Endothelial cell of umbilical vein (primary cell): ENCODE measurements around the gene NRXN3. TPM values are rescaled to one million over a fixed set of nuclear protein-coding genes. Genes with fewer than 3 reads are reported as not detected.

Experiments used
- BruUV-seq: library from RNA; stranded (reverse); fragments of 400-500 nt; replicated peaks from 2 replicates; lab custom pipeline; 2021; lab: Mats Ljungman, UMichigan
- CTCF ChIA-PET: fragments of 300-600, 350-600 bp; sonication (Branson Sonifier 250); formaldehyde crosslinking; loops from one replicate; lab custom pipeline; 2021; ENCODE audit warnings: antibody characterized with exemption, inconsistent platforms; lab: Charles Lee
- POLR2A ChIA-PET: fragments of 300-600, 350-600 bp; sonication (Branson Sonifier 250); formaldehyde crosslinking; loops from one replicate; lab custom pipeline; 2021; ENCODE audit warnings: antibody characterized with exemption, inconsistent platforms; lab: Charles Lee
- DNase-seq: peaks from one replicate; pipeline ENCODE4 v3.0.0-alpha.2; 2011; ENCODE audit warnings: low read depth, low spot score
- FAIRE-seq: peaks from 2 replicates; lab custom pipeline; 2011; peaks lifted over from hg19 to GRCh38; lab: Jason Lieb, UNC
- H2AFZ ChIP-seq: 2 replicates; pipeline ENCODE4 v1.6.0; 2012; ENCODE audit warnings: low read depth, low read length, control low read depth, inconsistent platforms
- H3K27ac ChIP-seq: 2 replicates; pipeline ENCODE4 v1.5.1; 2011; ENCODE audit warnings: low read depth, mild to moderate bottlenecking, control low read depth, low read length, moderate library complexity; ENCODE audit not compliant: insufficient read depth
- H3K27me3 ChIP-seq, 2 experiments: 2 replicates each; pipeline versions ENCODE4 v1.6.0 to v1.6.1; 2011; ENCODE audit warnings: low read length in 2 of 2, mixed read lengths in 1 of 2; ENCODE audit not compliant: control insufficient read depth in 2 of 2, insufficient read depth in 2 of 2
- H3K36me3 ChIP-seq, 2 experiments: 2 replicates in 1 of 2; 3 replicates in 1 of 2; pipeline ENCODE4 v1.5.1; 2011; ENCODE audit warnings: low read length in 2 of 2, mild to moderate bottlenecking in 1 of 2, moderate library complexity in 1 of 2; ENCODE audit not compliant: control insufficient read depth in 2 of 2, insufficient read depth in 2 of 2; ENCODE audit errors: extremely low read depth in 1 of 2
- H3K4me1 ChIP-seq: 3 replicates; pipeline ENCODE4 v1.5.1; 2011; ENCODE audit warnings: mild to moderate bottlenecking, low read length; ENCODE audit not compliant: control insufficient read depth, insufficient read depth; ENCODE audit errors: extremely low read depth
- H3K4me2 ChIP-seq: 2 replicates; pipeline ENCODE4 v1.6.1; 2011; ENCODE audit warnings: low read length, control low read depth, mixed read lengths; ENCODE audit not compliant: insufficient read depth
- H3K4me3 ChIP-seq, 3 experiments: fragments of 200-600 bp in 1 of 3; sonication (generic), shearing (Covaris generic) in 1 of 3; replicated peaks in 1 of 3; 2 replicates each; pipeline ENCODE4 v1.5.1; 2011 to 2016; ENCODE audit warnings: control low read depth in 3 of 3, low read length in 3 of 3, mild to moderate bottlenecking in 2 of 3, inconsistent platforms in 1 of 3, low read depth in 1 of 3, moderate library complexity in 1 of 3; ENCODE audit not compliant: insufficient read depth in 1 of 3
- H3K79me2 ChIP-seq: 2 replicates; pipeline ENCODE4 v1.6.0; 2012; ENCODE audit warnings: low read length, inconsistent platforms; ENCODE audit not compliant: control insufficient read depth, insufficient read depth
- H3K9ac ChIP-seq: replicated peaks from 2 replicates; pipeline ENCODE3; 2011; ENCODE audit warnings: low read length, control low read depth; ENCODE audit not compliant: insufficient read depth; ENCODE audit errors: extremely low read depth
- H3K9me1 ChIP-seq: replicated peaks from 3 replicates; pipeline ENCODE4 v1.6.0; 2011; ENCODE audit warnings: mild to moderate bottlenecking, low read length; ENCODE audit not compliant: control insufficient read depth, insufficient read depth; ENCODE audit errors: extremely low read depth
- H3K9me3 ChIP-seq: replicated peaks from 2 replicates; pipeline ENCODE4 v1.5.1; 2012; ENCODE audit warnings: low read length, inconsistent platforms; ENCODE audit not compliant: control insufficient read depth, insufficient read depth
- H4K20me1 ChIP-seq: replicated peaks from 2 replicates; pipeline ENCODE3; 2011; ENCODE audit warnings: mild to moderate bottlenecking, low read length; ENCODE audit not compliant: control insufficient read depth, insufficient read depth; ENCODE audit errors: extremely low read depth
- CTCF ChIP-seq, 2 donors: IDR thresholded peaks; 1 replicate in 1 of 2; 2 replicates in 1 of 2; pipeline ENCODE4 v1.5.1; 2011; ENCODE audit warnings: low read length in 2 of 2, mild to moderate bottlenecking in 2 of 2, moderate library complexity in 2 of 2, control low read depth in 1 of 2, inconsistent platforms in 1 of 2, low read depth in 1 of 2; ENCODE audit not compliant: insufficient read depth in 1 of 2; ENCODE audit errors: extremely low read depth in 1 of 2
- EZH2 ChIP-seq: IDR thresholded peaks from 2 replicates; pipeline ENCODE4 v1.6.1; 2012; ENCODE audit warnings: borderline replicate concordance, low read depth, mild to moderate bottlenecking, moderate library complexity, low read length, inconsistent platforms; ENCODE audit not compliant: severe bottlenecking
- FOS ChIP-seq: IDR thresholded peaks from 2 replicates; pipeline ENCODE4 v1.6.1; 2011; ENCODE audit warnings: mild to moderate bottlenecking, low read length, moderate library complexity, borderline replicate concordance; ENCODE audit not compliant: insufficient read depth
- GATA2 ChIP-seq: IDR thresholded peaks from 2 replicates; pipeline ENCODE4 v1.7.0; 2011; ENCODE audit warnings: low read depth, mild to moderate bottlenecking, moderate library complexity, mixed read lengths, low read length; ENCODE audit not compliant: insufficient read length, insufficient read depth
- JUN ChIP-seq: IDR thresholded peaks from 2 replicates; pipeline ENCODE4 v1.6.1; 2011; ENCODE audit warnings: borderline replicate concordance, low read depth; ENCODE audit not compliant: insufficient read length, insufficient read depth
- MAX ChIP-seq: IDR thresholded peaks from 2 replicates; pipeline ENCODE4 v1.6.1; 2011; ENCODE audit not compliant: insufficient read depth, insufficient read length
- MYC ChIP-seq: IDR thresholded peaks from one replicate; pipeline ENCODE4 v1.6.1; 2011; ENCODE audit warnings: mild to moderate bottlenecking, low read depth, low read length
- POLR2A ChIP-seq: IDR thresholded peaks from 2 replicates; pipeline ENCODE4 v1.6.1; 2012; ENCODE audit warnings: low read depth, mild to moderate bottlenecking, control low read depth, low read length
- POLR2AphosphoS5 ChIP-seq: IDR thresholded peaks from 2 replicates; pipeline ENCODE4 v1.6.1; 2012; ENCODE audit warnings: low read depth, mild to moderate bottlenecking, control low read depth, low read length, moderate library complexity; ENCODE audit not compliant: insufficient read depth
- dilution Hi-C: fragments of 300-500 bp; cut with MboI; formaldehyde crosslinking; loops from one replicate; pipeline ENCODE4 v1.15.0; 2019; ENCODE audit warnings: low sequenced_read_pairs; ENCODE audit not compliant: extremely low pct_ligation_motif_present
- intact Hi-C: fragments of 100-400 bp; cut with micrococcal nuclease; formaldehyde crosslinking; loops from one replicate; pipeline ENCODE4 v1.10.0; 2022
- polyA plus RNA-seq, 4 experiments: library from polyadenylated mRNA; depleted of rRNA in 3 of 4; stranded (reverse) in 3 of 4; unstranded in 1 of 4; fragments of >200 nt; gene quantifications; 2 replicates each; pipeline versions ENCODE4 v1.2.1 to v1.2.3, GENCODE V29; 2011 to 2012; ENCODE audit warnings: missing spikeins in 1 of 4
- total RNA-seq: library from RNA; stranded (reverse); gene quantifications from 2 replicates; pipeline ENCODE4 v1.2.3, GENCODE V29; 2021

Gene NRXN3
- total and polyA plus RNA-seq, 2 donors (not counting 3 experiments of a cell fraction or from before 2014, with no cell fraction given) = 0.72 to 4.2 TPM

- Histone ChIP-seq H3K79me2 (no peaks in the 10 kb centered on the region), H3K9me3 (no peaks in the 10 kb centered on the region), H4K20me1 (no peaks in the 10 kb centered on the region), H3K36me3 (no peaks in the 10 kb centered on the region), H3K4me2 (no peak overlapping the region), H2AFZ (no peak overlapping the region), H3K27ac (no peak overlapping the region), H3K4me1 (no peaks in the 10 kb centered on the region), H3K9me1 (no peaks in the 10 kb centered on the region), H3K4me3 (no peak overlapping the region), H3K27me3 (no peaks in the 10 kb centered on the region), H3K9ac (no peak overlapping the region)
- intact Hi-C loops (no loop called here), dilution Hi-C loops (no loop called here)
- POLR2A ChIA-PET = no interaction called here
- DNase-seq = no peak
- TF ChIP-seq MAX (no peak), CTCF (IDR thresholded peaks at IDR 0.05; ENCODE audit: extremely low read depth in 1 of 2, insufficient read depth in 1 of 2, low read depth in 1 of 2, low read length in 2 of 2) (no peak), POLR2A (no peak), GATA2 (no peak), MYC (no peak), JUN (no peak), POLR2AphosphoS5 (no peak), FOS (no peak), EZH2 (no peak)
- FAIRE-seq = no peak
- CTCF ChIA-PET = no interaction called here
- no TSS peak for BruUV-seq
Measured at GRCh38 chr14:79734151-79734550, 1564.0 kb downstream of the NRXN3 start.
